ENCODE results near the gene SEBOX.

The SEBOX gene

DNA sequence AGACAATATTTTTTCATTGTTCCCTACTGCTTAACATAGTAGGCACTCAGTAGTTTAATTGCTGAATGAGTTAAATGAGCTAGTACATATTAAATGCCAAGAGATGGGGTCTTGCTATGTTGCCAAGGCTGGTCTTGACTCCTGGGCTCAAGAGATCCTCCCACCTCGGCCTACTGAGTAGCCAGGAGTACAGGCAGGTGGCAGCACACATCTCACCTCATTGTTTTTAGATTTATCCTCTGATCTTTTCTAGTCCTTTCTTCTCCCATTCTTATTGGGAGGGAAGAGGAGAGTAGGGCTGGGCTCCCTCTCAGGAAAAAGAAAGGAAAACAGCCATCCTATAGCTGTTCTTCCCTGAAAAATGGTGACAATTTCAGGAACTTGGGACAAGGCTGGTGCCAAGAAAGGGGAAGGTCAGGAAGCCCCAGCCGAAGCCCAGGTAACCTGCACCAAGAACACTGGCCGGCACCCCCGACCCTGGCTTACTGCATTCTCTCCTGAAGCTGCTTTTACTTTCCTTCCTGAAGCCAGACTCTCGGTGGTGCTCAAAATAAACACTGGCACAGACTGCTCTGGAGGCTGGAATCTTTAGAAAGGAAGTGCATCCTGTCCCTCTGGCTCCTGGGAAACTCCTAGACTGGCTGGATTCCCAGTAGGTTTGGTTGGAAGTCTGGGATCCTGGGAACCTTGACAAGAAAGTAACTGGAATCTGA is 26.8 kb downstream of the SEBOX start:
- DNase-seq: no peak

DNA sequence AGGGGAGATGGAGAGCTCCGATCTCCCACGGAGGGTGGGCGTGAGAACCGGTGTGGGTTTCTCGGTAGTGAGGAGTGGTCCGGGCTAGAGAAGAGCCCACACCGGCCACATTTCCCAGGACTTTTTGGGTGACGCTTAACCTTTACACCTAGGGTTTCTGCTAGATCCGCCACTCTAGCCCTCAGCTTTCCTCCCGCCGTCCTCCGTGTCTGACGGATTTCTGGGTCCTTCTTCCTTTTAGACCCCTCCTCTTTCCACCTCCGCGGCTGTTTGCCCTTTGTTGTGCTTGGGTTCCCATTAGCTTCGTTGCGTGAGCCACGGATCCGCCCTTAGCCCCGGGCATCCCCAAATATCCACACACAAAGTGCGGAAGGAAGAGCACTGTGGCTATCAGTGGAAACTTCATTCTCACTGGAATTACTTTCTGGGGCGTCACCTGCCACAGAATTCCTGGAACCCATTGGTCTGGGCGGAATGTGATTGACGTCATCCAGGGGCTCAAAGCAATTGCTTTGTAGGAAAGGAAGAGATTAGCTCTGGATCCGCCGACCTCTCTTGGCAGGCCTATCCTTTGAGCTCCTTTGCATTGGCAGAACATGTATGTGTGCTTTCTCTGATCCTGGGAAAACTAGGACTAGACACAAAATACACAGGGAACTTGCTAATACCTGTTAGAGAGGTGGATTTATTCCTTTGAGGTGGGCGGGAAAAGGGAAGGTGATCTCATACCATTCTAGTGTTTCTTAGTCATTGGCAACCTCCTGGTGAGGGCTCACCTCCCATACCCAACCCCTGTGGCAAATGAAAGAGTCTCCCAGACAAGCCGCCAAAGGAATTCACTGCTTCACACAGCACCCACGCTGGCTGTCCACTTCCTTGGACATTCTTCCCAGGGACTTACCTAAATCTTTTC is 28.8 kb downstream of the SEBOX start:
- peak; percentile 4 for DNase-seq

DNA sequence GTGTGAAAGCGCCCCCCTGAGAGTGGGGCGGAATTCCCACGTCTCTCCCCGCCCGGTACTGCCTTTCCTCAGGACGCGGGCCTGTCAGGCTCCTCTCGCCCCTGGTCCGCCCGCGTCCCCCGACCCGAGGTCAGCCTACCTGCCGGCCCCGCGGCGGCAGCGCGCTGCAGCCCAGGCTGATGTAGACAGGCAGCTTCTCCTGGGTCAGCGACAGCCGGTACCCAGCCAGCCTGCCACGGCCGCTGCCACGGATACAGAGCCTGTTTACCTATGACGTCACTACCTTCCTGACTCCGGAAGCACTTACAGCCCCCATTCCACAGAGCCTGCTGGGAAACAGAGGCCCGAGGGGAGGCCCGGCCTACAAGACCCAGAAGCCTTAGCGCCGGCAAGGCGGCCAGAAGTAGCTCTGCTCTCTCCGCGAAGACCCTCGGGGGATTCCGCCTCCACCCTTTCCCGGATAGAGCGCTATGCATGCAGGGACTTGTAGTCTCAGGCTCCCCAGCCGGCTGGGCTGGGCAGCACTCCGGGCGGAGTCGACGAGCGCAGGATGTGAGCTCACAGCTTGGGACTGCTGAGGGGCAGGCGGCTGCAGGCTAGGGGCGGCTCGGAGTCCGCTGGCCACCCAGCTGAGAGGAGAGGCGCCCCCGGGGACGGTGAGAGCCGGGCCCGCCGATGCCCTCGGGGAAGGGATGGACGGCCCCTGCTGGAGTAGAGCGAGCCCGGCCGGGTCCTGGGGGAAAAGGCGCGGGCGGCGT is 29.6 kb downstream of the SEBOX start, which contains the start of the genes IFT20 and TNFAIP1:
IFT20 (minus strand) TSS at position 272 of the 758 bp plus-strand sequence. CDS start 3,487 bp downstream, outside the sequence.
TNFAIP1 (plus strand) TSS at position 561 of the 758 bp plus-strand sequence. CDS start 3,761 bp downstream, outside the sequence.
- peak; percentile 95 for DNase-seq

DNA sequence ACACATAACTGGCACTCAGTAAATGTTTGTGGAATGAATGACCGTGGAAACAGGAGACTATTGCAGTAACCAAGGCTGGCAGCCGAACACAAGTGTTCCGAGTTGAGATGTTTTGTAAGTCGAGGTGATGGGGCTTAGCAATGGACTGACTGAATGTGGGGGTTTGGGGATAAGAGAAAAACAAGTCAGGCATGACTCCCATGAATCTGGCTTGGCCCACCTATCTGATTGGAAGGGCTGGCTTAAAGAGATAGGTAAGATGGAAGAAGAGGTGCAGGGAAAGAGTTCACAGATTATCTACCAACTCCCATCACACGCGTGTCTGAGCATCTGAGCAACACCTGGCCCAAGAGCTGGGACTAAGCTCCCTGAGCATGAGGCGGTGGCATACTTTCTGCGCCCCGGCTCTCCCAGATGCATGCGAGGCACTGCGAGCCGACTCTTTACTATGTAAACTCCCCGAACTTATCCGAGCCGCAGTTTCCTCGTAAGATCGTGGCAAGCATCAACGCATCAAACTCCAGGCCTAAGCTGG is 30.3 kb downstream of the SEBOX start:
- no peak for DNase-seq

DNA sequence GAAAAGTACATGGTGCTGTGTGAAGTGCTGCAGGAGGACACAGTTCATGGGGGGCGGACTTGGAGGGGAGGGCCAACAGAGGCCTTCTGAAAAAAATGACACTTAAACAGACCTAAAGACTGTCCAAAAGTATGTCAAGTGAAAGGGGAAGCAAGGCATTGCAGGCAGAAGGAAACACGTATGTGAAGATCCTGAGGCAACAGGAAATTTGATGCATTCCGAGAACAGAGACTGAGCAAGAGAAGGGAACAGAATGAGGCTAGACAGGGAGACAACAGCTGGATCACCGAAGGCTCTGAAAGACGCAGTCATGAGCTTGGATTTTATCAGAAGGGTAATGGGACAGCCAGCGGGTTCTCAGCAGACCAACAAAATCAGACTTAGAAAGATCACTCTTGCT is 30.8 kb downstream of the SEBOX start:
- no peak for DNase-seq

DNA sequence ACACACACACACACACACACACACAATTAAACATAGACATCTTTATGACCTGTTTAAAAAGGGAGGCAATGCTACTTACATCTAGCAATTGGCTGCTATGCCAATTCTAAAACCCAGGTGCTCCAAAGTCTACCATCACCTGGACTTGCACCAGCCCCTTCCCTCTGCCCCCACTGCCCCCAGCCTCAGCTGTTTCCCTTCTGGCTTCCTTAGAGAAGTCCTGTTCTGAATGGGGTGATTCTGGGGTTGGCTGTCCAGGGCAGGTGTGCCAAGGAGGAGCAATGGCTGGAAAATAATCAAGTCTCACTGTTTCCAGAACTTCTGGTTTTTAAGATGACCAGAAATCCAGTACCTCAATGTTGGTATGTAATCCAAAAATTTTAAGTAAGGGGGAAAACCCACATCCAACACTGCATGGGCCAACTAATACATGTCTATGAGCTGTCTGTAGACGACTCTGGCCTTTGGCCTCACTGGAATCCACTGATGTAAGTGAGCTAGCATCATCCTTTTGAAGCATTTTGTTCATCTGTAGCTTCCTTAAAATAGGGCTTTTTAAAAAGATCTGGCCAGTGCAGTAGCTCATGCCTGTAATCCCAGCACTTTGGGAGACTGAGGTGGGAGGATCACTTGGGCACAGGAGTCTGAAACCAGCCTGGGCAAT is 31.8 kb downstream of the SEBOX start:
- DNase-seq: no peak

DNA sequence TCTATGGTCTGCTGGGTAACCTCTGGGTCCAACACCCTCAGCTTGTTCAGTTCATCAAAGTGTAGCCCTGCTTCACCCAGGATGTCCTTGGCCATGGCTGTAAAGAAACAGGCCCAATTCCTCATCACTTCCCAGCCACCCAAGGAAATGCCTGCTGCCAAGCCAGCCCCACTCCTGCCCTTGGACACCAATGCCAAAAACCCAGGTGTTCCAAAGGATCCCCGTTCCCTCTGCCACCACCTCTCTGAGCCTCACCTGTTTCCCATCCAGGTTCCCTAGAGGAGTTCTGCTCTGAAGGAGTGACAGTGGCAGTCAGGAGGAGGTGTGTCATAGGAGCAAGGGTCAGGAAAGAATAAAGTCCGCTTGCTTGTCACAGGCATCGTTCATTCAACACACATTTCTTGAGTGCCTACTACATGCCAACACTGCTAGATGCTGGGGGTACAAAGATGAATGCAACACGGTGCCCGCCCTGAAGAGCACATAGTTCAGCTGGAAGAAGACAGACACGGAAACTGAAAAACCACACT is 33.0 kb downstream of the SEBOX start:
- DNase-seq: no peak

DNA sequence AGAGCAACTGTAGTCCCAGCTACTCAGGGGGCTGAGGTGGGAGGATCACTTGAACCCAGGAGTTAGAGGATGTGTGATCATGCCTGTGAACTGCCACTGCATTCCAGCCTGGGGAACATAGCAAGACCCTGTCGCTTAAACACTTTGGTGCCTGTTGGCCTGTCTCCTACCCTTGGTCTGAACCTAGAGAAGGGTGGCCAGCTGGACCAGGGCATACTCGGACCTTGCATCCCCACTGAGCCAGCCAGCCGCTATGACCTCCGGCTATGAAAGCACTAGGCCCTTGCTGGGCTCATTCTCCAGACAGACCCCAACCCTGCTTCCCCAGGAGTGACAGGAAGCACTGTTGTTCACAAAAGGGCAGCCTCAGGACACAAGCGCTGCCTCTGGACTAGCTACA is 34.3 kb downstream of the SEBOX start:
- DNase-seq: no peak

DNA sequence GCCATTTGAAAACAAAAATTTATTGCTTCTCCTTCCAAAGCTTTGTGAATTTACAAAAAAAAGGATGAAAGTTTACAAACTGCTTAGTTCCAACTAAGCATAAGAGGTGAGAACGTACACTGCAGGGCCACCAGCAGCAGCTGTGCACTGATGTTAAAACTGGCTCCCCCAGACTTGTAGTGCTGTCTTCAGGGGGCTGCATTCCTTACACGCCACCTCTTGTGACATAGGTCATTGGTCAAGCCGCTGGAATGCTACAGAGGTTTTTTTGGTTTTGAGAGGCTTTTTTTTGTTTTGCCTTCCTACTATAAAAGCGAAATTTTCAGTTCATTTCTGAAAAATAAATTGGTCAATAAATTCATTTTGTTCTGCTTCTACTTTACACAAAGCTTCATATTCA is 36.7 kb downstream of the SEBOX start:
- no peak for DNase-seq

DNA sequence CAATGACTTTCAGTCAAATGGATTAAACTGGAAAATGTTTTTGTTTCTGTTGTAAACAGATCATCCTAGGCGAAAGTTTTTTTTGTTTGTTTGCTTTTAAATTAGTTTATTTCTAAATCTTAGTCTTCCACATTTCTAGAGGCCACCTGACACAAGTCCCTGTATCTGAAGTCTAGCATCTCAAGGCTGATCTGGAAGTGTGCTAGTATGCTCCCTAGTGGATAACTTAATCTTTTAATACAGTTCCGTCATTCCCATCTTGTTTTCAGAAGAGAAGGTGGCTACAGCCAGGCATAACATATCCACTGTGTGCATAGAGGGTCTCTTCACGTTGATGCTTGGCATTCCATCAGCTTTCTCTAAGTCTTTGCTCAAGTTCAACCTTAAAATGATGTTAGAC is 37.3 kb downstream of the SEBOX start:
- no peak for DNase-seq

DNA sequence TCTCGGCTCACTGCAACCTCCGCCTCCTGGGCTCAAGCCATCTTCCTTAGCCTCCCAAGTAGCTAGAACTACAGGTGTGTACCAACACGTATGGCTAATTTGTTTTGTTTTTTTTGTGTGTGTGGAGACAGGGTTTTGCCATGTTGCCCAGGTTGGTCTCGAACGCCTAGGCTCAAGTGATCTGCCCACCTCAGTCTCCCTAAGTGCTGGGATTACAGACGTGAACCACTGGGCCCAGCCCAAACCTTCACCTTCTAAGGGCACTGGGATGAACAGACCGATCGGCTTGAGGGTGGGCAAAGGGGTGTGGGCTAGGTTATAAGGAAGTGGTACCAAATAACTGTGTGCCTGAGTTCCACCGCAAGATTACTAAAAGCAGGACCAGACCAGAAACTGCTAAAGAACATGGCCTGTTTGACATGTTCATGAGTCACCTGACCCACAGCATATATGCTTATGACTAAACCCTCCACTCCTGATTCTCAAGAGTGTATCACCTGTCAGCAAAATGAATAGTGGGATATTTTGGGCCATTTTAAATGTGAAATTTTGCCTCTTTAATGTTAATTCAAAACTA is 37.9 kb downstream of the SEBOX start:
- DNase-seq: no peak

DNA sequence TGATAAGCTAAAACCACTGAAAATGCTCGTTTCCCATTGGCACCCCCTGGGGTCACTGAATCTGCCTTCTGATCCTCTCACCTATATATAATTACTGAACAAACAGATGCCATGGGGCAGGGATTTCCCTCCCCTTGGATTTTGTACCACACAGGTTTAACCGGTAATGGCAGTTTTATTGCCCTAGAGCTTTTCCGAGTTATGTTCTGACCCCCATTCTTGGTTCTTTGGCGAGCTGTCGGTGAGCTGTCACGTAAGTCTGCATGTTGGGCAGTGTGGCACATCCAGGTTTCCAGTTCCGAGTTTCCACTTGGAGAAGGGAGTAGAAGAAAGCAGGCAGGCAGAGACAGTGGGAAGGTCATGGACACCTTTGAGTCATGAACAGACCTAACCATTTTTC is 38.9 kb downstream of the SEBOX start:
- DNase-seq: no peak

DNA sequence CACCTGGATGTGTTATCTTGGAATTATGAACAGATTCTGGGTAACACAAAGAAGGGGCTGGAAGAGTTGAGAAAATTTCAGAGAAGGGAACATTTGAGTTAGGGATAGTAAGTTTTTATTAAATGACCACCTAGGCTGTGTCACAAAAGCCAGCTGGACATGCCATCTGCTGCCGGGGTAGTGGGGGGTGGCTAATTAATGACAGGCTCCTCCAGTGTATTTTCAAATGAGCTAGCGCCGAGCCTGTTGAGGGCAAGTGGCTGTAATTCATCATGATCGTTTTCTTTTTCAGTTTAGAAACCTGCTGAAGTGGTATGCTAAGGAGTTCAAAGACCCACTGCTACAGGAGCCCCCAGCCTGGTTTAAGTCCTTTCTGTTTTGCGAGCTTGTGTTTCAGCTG is 39.8 kb downstream of the SEBOX start:
- DNase-seq: no peak

DNA sequence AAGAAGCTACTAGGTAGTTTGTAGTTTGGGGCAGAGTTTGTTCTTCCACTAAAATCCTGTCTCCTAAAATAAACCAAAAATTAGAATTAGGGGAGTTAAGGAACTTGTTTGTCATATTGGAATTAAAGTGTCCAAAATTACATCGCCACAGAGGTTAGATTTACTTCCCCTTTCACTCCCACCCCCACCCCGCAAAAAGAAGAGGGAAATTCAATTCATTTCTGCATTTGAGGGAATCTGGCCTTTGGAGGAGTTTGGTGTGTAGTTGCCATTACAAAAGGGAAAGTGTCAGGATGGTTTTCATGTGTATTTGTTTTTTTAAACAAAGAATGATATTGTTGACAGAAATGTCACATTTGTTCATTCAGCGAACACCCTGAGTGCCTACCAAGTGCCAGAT is 40.2 kb downstream of the SEBOX start:
- no peak for DNase-seq

DNA sequence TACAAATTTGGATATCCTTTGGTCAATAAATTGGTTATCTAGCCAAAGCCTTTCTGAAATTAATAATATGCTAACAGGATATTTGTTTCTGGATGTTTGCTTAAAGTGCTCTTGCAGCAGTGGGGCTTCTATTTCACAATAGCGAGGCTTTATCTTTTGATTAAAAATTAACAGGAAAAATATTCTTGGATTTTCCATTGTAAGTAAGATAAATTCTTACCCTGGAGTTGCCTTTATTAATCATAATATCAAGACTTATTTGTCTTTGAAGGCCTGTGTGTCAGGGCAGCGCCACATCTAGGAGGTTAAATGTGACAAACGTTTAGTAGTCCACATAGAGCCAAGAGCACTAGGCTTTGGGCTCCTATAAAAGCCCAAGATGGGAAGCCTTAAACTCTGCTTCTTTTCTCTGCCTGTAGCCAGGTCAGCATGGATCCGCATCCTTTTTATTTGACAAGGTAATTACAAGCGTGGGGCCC is 40.7 kb downstream of the SEBOX start:
- no peak for DNase-seq

DNA sequence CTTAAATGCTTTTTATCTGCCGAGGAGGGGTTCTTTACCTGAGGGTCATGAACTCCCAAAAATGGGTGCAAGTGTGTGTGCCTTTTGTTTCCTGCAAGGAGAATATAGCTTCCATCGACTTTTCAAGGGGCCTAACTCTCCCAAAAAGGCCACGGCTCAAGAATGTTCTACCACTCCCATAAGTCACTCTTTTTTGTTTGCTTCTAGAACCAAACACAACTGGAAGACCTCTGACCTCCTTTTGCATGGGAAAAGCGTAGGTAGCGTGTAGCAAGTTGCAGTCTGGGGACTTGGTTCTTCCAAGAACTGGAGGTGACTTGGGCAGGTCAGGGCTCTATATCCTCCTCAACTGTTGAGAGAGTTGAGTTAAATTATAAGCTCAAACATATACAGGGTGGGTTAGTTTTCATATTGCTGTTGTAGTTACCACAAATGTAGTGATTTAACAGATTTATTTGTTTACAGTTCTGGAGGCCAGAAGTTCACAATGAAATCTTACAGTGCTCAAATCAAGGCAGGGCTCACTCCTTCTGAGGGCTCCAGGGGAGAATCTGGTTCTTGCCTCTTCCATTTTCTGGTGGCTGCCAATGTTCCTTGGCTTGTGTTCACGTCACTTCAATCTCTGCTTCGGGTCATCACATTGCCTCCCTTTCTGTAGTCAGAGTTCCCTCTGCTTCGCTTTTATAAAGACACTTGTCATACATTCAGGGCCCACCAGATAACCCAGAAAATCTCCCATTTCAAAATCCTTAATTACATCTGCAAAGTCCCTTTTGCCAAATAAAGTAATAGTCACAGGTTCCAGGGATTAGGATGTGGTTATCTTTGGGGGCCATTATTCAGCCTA is 44.6 kb downstream of the SEBOX start:
- DNase-seq: no peak

DNA sequence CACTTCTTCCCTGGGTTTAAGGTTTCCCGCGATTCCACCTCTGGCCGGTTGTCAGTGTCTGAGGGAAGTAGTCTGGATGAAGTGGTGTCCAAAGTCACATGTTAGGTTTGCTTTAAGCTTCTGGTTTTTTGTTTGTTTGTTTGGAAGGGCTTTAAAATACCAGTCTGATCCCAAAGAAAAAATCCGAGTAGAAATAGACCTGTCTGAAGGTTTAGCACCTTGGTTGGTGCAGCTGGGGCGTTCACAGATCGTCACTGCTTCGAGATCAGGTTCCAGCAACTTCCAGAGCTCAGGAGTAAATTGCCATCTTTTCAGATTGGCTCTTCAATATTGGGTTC is 45.4 kb downstream of the SEBOX start:
- DNase-seq: no peak

DNA sequence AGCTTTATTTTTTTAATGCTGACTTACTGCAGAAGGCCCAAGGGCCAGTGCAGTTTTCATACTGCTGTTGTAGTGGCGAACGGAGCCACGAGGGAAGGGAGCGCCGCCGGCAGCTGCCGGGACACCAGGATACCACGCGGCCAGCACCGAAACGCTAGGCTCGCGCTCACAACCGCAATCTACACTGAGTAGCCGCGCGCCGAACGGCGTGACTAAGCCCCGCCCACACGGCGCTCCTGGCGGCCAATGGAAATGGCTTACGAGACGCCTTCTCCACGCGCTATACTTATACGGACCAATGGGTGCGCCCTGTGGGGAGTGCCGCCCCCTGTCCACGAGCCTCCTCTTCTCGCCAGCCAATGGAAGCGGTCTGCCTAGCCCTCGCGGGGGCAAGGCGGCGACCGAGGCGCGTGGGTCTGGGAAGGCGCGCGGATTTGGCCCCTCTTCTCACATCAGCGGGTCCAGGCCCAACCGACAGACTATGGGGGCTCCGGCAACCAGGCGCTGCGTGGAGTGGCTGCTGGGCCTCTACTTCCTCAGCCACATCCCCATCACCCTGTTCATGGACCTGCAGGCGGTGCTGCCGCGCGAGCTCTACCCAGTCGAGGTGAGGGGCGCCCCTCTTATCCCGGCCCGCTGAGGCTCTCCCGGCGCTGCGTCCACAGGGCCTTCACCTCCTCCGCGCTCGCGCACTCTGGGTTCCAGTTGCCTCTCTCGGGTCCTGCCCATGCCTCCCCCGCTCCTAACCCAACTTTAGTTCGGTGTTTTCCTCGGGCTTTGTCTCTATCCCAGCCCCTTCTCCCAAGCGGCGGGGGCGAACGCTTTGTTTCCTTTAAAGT is 46.0 kb downstream of the SEBOX start, which contains the start of gene TMEM97:
TMEM97 (plus strand) TSS at position 442 of the 839 bp plus-strand sequence; CDS start at position 482, 40 bp downstream.
- peak; percentile 80 for DNase-seq

DNA sequence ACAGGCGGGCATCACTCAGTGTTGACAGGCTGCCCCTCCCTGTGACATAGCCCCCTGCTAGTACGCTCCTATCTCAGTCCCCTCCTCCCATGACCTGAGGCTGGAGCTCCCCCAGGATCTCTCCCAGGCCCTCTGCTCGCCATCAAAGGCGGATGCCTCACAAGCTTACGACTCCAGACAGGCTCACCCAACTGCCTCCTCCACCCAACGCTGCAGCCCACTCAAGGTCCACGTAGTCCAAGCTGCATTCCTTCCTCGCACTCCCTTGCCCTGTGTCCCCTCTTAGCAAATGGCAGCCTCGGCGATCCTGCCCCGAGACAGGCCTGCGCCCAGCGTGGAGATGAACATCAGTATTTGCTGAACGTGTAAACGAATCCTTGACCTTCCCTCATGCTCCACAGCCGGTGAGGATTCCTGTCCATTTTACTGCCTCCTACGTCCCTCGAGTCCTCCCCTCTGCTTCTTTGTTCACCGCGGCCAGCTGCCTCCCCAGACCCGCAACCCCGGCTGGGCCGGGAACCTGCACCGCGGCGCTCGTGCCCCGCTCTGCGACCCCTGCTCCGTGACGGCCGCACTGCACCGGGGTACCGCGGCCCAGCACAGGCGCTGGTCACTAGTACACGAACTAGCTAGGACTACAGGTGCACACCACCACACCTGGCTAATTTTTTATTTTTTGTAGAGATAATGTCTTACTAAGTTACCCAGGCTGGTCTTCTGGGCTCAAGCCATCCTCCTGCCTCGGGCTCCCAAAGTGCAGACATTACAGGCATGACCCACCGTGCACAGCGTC is 46.8 kb downstream of the SEBOX start:
- DNase-seq: no peak

Measured in NCI-H2029 treated with DMSO at 0.1 percent for 48 hours (cell line).